ENCODE measurements around the gene EFNA2. TPM values are rescaled to one million over a fixed set of nuclear protein-coding genes. Genes with fewer than 3 reads are reported as not detected.

EFNA2 gene
- total and polyA plus RNA-seq, 2 of the 8 experiments (the other 6 are each of a cell fraction or from before 2014, with no cell fraction given), result 4.0 to 7.0 TPM

GRCh38 chr19:1251330-1252220 lies 34.1 kb upstream of the EFNA2 start:
- H3K56ac ChIP-seq (replicated peaks; ENCODE audit: insufficient read length, low read depth, low read length), result peak overlapping the region; percentile 77
- peak overlapping the region; percentile 54 for H2BK120ac ChIP-seq (replicated peaks; ENCODE audit: low read depth, low read length)
- peak overlapping the region; percentile 96 for H3K4ac ChIP-seq (replicated peaks; ENCODE audit: insufficient read length, low read depth, low read length)
- peaks cover 25 to 56% (median 40%) of the 10 kb centered on the region in 4 experiments for H3K36me3 ChIP-seq (ENCODE audit: control insufficient read depth in 2 of 4, insufficient read depth in 4 of 4, low read length in 3 of 4)
- ChIA-PET CTCF (ENCODE audit: partially characterized antibody) (interaction anchor here (0.7 to 1.3 kb wide), 2 partner anchors 9 to 15 kb away, joined by 3 to 7 read pairs; no protein-coding TSS in a partner anchor), POLR2A (ENCODE audit: partially characterized antibody) (interaction anchor here (0.5 to 19.4 kb wide), 5 partner anchors 10 to 83 kb away, joined by 3 to 456 read pairs (median 4); partner anchors contain the start of genes ATP5F1D, CIRBP and FAM174C)
- peak overlapping the region; percentile 71; the same call in 1 of the 2 replicates for H2BK5ac ChIP-seq (ENCODE audit: low read depth, low read length)
- H3K23me2 ChIP-seq (ENCODE audit: low read depth, low read length), result peaks cover 2% of the 10 kb centered on the region; the same call in 1 of the 2 replicates
- no peak overlapping the region for H2BK15ac ChIP-seq (ENCODE audit: low read length)
- peak overlapping the region; percentile 66 to 99 (median 83) for H3K4me3 ChIP-seq (ENCODE audit: extremely low read depth in 1 of 4, insufficient read depth in 2 of 4, low read depth in 3 of 4, low read length in 4 of 4)
- peak overlapping the region; percentile 75 for H3K18ac ChIP-seq (ENCODE audit: extremely low read depth, low read length)
- peak overlapping the region; percentile 89 for H3K27ac ChIP-seq (ENCODE audit: low read depth, low read length)
- peaks cover 20 to 26% of the 10 kb centered on the region in 2 experiments for H4K20me1 ChIP-seq (replicated peaks in 1 of 2; ENCODE audit: control insufficient read depth in 1 of 2, insufficient read depth in 2 of 2, low read length in 2 of 2)
- no peak for DNase-seq (ENCODE audit: low read depth in 1 of 2, low spot score in 2 of 2)
- H3K79me1 ChIP-seq (ENCODE audit: low read depth, low read length), result peaks cover 12% of the 10 kb centered on the region; the same call in 1 of the 2 replicates
- H2BK20ac ChIP-seq (ENCODE audit: low read length), result no peak overlapping the region
- WGBS, 2 experiments (ENCODE audit: extremely low coverage in 1 of 2, insufficient coverage in 1 of 2, insufficient read length in 1 of 2, insufficient replicate concordance in 2 of 2, low coverage in 1 of 2, low lambda C conversion rate in 2 of 2, missing lambda C conversion rate in 1 of 2), result 13% methylated on average over 15 of the region's 41 CpGs; no CpG with 5 or more reads in 1 of the 2 experiments
- no peak overlapping the region for H2BK12ac ChIP-seq (ENCODE audit: low read depth, low read length)
- peak overlapping the region; percentile 83 to 97 for H3K4me2 ChIP-seq (ENCODE audit: insufficient read depth in 1 of 2, low read depth in 2 of 2, low read length in 2 of 2)
- H3K4me1 ChIP-seq (replicated peaks in 1 of 4; ENCODE audit: control insufficient read depth in 3 of 4, insufficient read depth in 4 of 4, low read length in 3 of 4), result peaks cover 0 to 20% (median 12%) of the 10 kb centered on the region in 4 experiments; a peak in 6 of 7 replicates
- no peaks in the 10 kb centered on the region for H3K9me3 ChIP-seq (ENCODE audit: insufficient read depth in 2 of 2, low read depth in 1 of 2, low read length in 1 of 2)
- no peak overlapping the region for H2AK5ac ChIP-seq (ENCODE audit: low read depth, low read length)
- no peak overlapping the region for H3K14ac ChIP-seq (ENCODE audit: insufficient read length)
- FAIRE-seq, result no peak
- H4K8ac ChIP-seq (ENCODE audit: extremely low read depth, insufficient read depth, low read length), result peak overlapping the region; percentile 87
- peak overlapping the region; percentile 55 to 90 (median 80) for H3K9ac ChIP-seq (replicated peaks in 1 of 4; ENCODE audit: extremely low read depth in 1 of 4, low read depth in 3 of 4, low read length in 3 of 4)
- no peaks in the 10 kb centered on the region for H3K27me3 ChIP-seq (replicated peaks in 1 of 4; ENCODE audit: control insufficient read depth in 3 of 4, extremely low read depth in 1 of 4, insufficient read depth in 3 of 4, low read length in 3 of 4)
- H3K79me2 ChIP-seq (ENCODE audit: control insufficient read depth in 1 of 2, insufficient read depth in 2 of 2, low read length in 2 of 2), result peaks cover 9 to 49% of the 10 kb centered on the region in 2 experiments
- no peak overlapping the region for H3K23ac ChIP-seq (ENCODE audit: insufficient read length)
- H4K5ac ChIP-seq (ENCODE audit: insufficient read length, low read depth, low read length), result peak overlapping the region; percentile 59
- no peak overlapping the region for H2AFZ ChIP-seq (ENCODE audit: low read length)
- H4K91ac ChIP-seq (replicated peaks; ENCODE audit: insufficient read length, low read length), result peak overlapping the region; percentile 86
- TF ChIP-seq GABPA (IDR thresholded peaks at IDR 0.05; ENCODE audit: borderline replicate concordance, insufficient read depth, low read length), result no peak
- no peak for TF ChIP-seq NRF1 (IDR thresholded peaks at IDR 0.05; ENCODE audit: low read depth, low read length)
- no peak for TF ChIP-seq SIX5 (IDR thresholded peaks at IDR 0.05; ENCODE audit: low read depth, low read length)
- TF ChIP-seq POLR2A (IDR thresholded peaks at IDR 0.05; ENCODE audit: control extremely low read depth in 1 of 2, low read depth in 2 of 2, low read length in 2 of 2), result peak; percentile 46 to 55
- TF ChIP-seq KDM4A (IDR thresholded peaks at IDR 0.05; ENCODE audit: low read depth, low read length, severe bottlenecking), result peak; percentile 9
- no peak for TF ChIP-seq CEBPB (IDR thresholded peaks at IDR 0.05; ENCODE audit: low read depth, low read length)
- no peak for TF ChIP-seq HDAC6 (IDR thresholded peaks at IDR 0.05; ENCODE audit: low read depth, low read length)
- no peak for TF ChIP-seq CBX8 (IDR thresholded peaks at IDR 0.05; ENCODE audit: borderline replicate concordance, low read depth, low read length)
- TF ChIP-seq BCL11A (IDR thresholded peaks at IDR 0.05; ENCODE audit: low read depth in 2 of 2, low read length in 2 of 2), result no peak
- TF ChIP-seq PHF8 (conservative IDR thresholded peaks at IDR 0.05; ENCODE audit: low read depth, low read length), result no peak
- peak; percentile 33; the same call in 1 of the 2 replicates for TF ChIP-seq POLR2AphosphoS5 (IDR thresholded peaks at IDR 0.05; ENCODE audit: low read depth, low read length)
- TF ChIP-seq TCF12 (IDR thresholded peaks at IDR 0.05; ENCODE audit: low read depth, low read length), result no peak
